Endothelial cell of umbilical vein (primary cell): ENCODE data around the gene SPACA4. TPM values are rescaled to one million over a fixed set of nuclear protein-coding genes. Genes with fewer than 3 reads are reported as not detected.

Experiments
- BruUV-seq: library from RNA; stranded (reverse); fragments of 400-500 nt; replicated peaks from 2 replicates; lab custom pipeline; 2021; lab: Mats Ljungman, UMichigan
- CTCF ChIA-PET: fragments of 300-600, 350-600 bp; sonication (Branson Sonifier 250); formaldehyde crosslinking; loops from one replicate; lab custom pipeline; 2021; ENCODE audit warnings: antibody characterized with exemption, inconsistent platforms; lab: Charles Lee
- POLR2A ChIA-PET: fragments of 300-600, 350-600 bp; sonication (Branson Sonifier 250); formaldehyde crosslinking; loops from one replicate; lab custom pipeline; 2021; ENCODE audit warnings: antibody characterized with exemption, inconsistent platforms; lab: Charles Lee
- DNase-seq: peaks from one replicate; pipeline ENCODE4 v3.0.0-alpha.2; 2011; ENCODE audit warnings: low read depth, low spot score
- FAIRE-seq: peaks from 2 replicates; lab custom pipeline; 2011; peaks lifted over from hg19 to GRCh38; lab: Jason Lieb, UNC
- H2AFZ ChIP-seq: 2 replicates; pipeline ENCODE4 v1.6.0; 2012; ENCODE audit warnings: low read depth, low read length, control low read depth, inconsistent platforms
- H3K27ac ChIP-seq: 2 replicates; pipeline ENCODE4 v1.5.1; 2011; ENCODE audit warnings: low read depth, mild to moderate bottlenecking, control low read depth, low read length, moderate library complexity; ENCODE audit not compliant: insufficient read depth
- H3K27me3 ChIP-seq, 2 experiments: 2 replicates each; pipeline versions ENCODE4 v1.6.0 to v1.6.1; 2011; ENCODE audit warnings: low read length in 2 of 2, mixed read lengths in 1 of 2; ENCODE audit not compliant: control insufficient read depth in 2 of 2, insufficient read depth in 2 of 2
- H3K36me3 ChIP-seq, 2 experiments: 2 replicates in 1 of 2; 3 replicates in 1 of 2; pipeline ENCODE4 v1.5.1; 2011; ENCODE audit warnings: low read length in 2 of 2, mild to moderate bottlenecking in 1 of 2, moderate library complexity in 1 of 2; ENCODE audit not compliant: control insufficient read depth in 2 of 2, insufficient read depth in 2 of 2; ENCODE audit errors: extremely low read depth in 1 of 2
- H3K4me1 ChIP-seq: 3 replicates; pipeline ENCODE4 v1.5.1; 2011; ENCODE audit warnings: mild to moderate bottlenecking, low read length; ENCODE audit not compliant: control insufficient read depth, insufficient read depth; ENCODE audit errors: extremely low read depth
- H3K4me2 ChIP-seq: 2 replicates; pipeline ENCODE4 v1.6.1; 2011; ENCODE audit warnings: low read length, control low read depth, mixed read lengths; ENCODE audit not compliant: insufficient read depth
- H3K4me3 ChIP-seq, 3 experiments: fragments of 200-600 bp in 1 of 3; sonication (generic), shearing (Covaris generic) in 1 of 3; replicated peaks in 1 of 3; 2 replicates each; pipeline ENCODE4 v1.5.1; 2011 to 2016; ENCODE audit warnings: control low read depth in 3 of 3, low read length in 3 of 3, mild to moderate bottlenecking in 2 of 3, inconsistent platforms in 1 of 3, low read depth in 1 of 3, moderate library complexity in 1 of 3; ENCODE audit not compliant: insufficient read depth in 1 of 3
- H3K79me2 ChIP-seq: 2 replicates; pipeline ENCODE4 v1.6.0; 2012; ENCODE audit warnings: low read length, inconsistent platforms; ENCODE audit not compliant: control insufficient read depth, insufficient read depth
- H3K9ac ChIP-seq: replicated peaks from 2 replicates; pipeline ENCODE3; 2011; ENCODE audit warnings: low read length, control low read depth; ENCODE audit not compliant: insufficient read depth; ENCODE audit errors: extremely low read depth
- H3K9me1 ChIP-seq: replicated peaks from 3 replicates; pipeline ENCODE4 v1.6.0; 2011; ENCODE audit warnings: mild to moderate bottlenecking, low read length; ENCODE audit not compliant: control insufficient read depth, insufficient read depth; ENCODE audit errors: extremely low read depth
- H3K9me3 ChIP-seq: replicated peaks from 2 replicates; pipeline ENCODE4 v1.5.1; 2012; ENCODE audit warnings: low read length, inconsistent platforms; ENCODE audit not compliant: control insufficient read depth, insufficient read depth
- H4K20me1 ChIP-seq: replicated peaks from 2 replicates; pipeline ENCODE3; 2011; ENCODE audit warnings: mild to moderate bottlenecking, low read length; ENCODE audit not compliant: control insufficient read depth, insufficient read depth; ENCODE audit errors: extremely low read depth
- CTCF ChIP-seq, 2 donors: IDR thresholded peaks; 1 replicate in 1 of 2; 2 replicates in 1 of 2; pipeline ENCODE4 v1.5.1; 2011; ENCODE audit warnings: low read length in 2 of 2, mild to moderate bottlenecking in 2 of 2, moderate library complexity in 2 of 2, control low read depth in 1 of 2, inconsistent platforms in 1 of 2, low read depth in 1 of 2; ENCODE audit not compliant: insufficient read depth in 1 of 2; ENCODE audit errors: extremely low read depth in 1 of 2
- EZH2 ChIP-seq: IDR thresholded peaks from 2 replicates; pipeline ENCODE4 v1.6.1; 2012; ENCODE audit warnings: borderline replicate concordance, low read depth, mild to moderate bottlenecking, moderate library complexity, low read length, inconsistent platforms; ENCODE audit not compliant: severe bottlenecking
- FOS ChIP-seq: IDR thresholded peaks from 2 replicates; pipeline ENCODE4 v1.6.1; 2011; ENCODE audit warnings: mild to moderate bottlenecking, low read length, moderate library complexity, borderline replicate concordance; ENCODE audit not compliant: insufficient read depth
- GATA2 ChIP-seq: IDR thresholded peaks from 2 replicates; pipeline ENCODE4 v1.7.0; 2011; ENCODE audit warnings: low read depth, mild to moderate bottlenecking, moderate library complexity, mixed read lengths, low read length; ENCODE audit not compliant: insufficient read length, insufficient read depth
- JUN ChIP-seq: IDR thresholded peaks from 2 replicates; pipeline ENCODE4 v1.6.1; 2011; ENCODE audit warnings: borderline replicate concordance, low read depth; ENCODE audit not compliant: insufficient read length, insufficient read depth
- MAX ChIP-seq: IDR thresholded peaks from 2 replicates; pipeline ENCODE4 v1.6.1; 2011; ENCODE audit not compliant: insufficient read depth, insufficient read length
- MYC ChIP-seq: IDR thresholded peaks from one replicate; pipeline ENCODE4 v1.6.1; 2011; ENCODE audit warnings: mild to moderate bottlenecking, low read depth, low read length
- POLR2A ChIP-seq: IDR thresholded peaks from 2 replicates; pipeline ENCODE4 v1.6.1; 2012; ENCODE audit warnings: low read depth, mild to moderate bottlenecking, control low read depth, low read length
- POLR2AphosphoS5 ChIP-seq: IDR thresholded peaks from 2 replicates; pipeline ENCODE4 v1.6.1; 2012; ENCODE audit warnings: low read depth, mild to moderate bottlenecking, control low read depth, low read length, moderate library complexity; ENCODE audit not compliant: insufficient read depth
- dilution Hi-C: fragments of 300-500 bp; cut with MboI; formaldehyde crosslinking; loops from one replicate; pipeline ENCODE4 v1.15.0; 2019; ENCODE audit warnings: low sequenced_read_pairs; ENCODE audit not compliant: extremely low pct_ligation_motif_present
- intact Hi-C: fragments of 100-400 bp; cut with micrococcal nuclease; formaldehyde crosslinking; loops from one replicate; pipeline ENCODE4 v1.10.0; 2022
- polyA plus RNA-seq, 4 experiments: library from polyadenylated mRNA; depleted of rRNA in 3 of 4; stranded (reverse) in 3 of 4; unstranded in 1 of 4; fragments of >200 nt; gene quantifications; 2 replicates each; pipeline versions ENCODE4 v1.2.1 to v1.2.3, GENCODE V29; 2011 to 2012; ENCODE audit warnings: missing spikeins in 1 of 4
- total RNA-seq: library from RNA; stranded (reverse); gene quantifications from 2 replicates; pipeline ENCODE4 v1.2.3, GENCODE V29; 2021

SPACA4 gene
- total and polyA plus RNA-seq, 2 donors (not counting 3 experiments of a cell fraction or from before 2014, with no cell fraction given), result not detected

- H3K4me1 ChIP-seq, result no peaks in the 10 kb centered on the region
- intact Hi-C loops, result no loop called here
- BruUV-seq, result no TSS peak
- H3K79me2 ChIP-seq, result no peaks in the 10 kb centered on the region
- TF ChIP-seq MYC, result no peak
- TF ChIP-seq CTCF (IDR thresholded peaks at IDR 0.05; ENCODE audit: extremely low read depth in 1 of 2, insufficient read depth in 1 of 2, low read depth in 1 of 2, low read length in 2 of 2), result no peak
- TF ChIP-seq FOS, result no peak
- no peak for TF ChIP-seq MAX
- TF ChIP-seq POLR2A, result no peak
- TF ChIP-seq POLR2AphosphoS5, result no peak
- no peak for TF ChIP-seq GATA2
- TF ChIP-seq JUN, result no peak
- no peak for TF ChIP-seq EZH2
- CTCF ChIA-PET, result interaction anchor here (0.9 to 3.4 kb wide), 5 partner anchors 8 to 54 kb away, joined by 3 to 13 read pairs (median 3); no protein-coding TSS in a partner anchor
- POLR2A ChIA-PET, result no interaction called here
- no peaks in the 10 kb centered on the region for H3K36me3 ChIP-seq
- no peak for DNase-seq
- H3K9me3 ChIP-seq, result no peaks in the 10 kb centered on the region
- H3K27ac ChIP-seq, result no peak overlapping the region
- no peak overlapping the region for H3K9ac ChIP-seq
- H3K4me3 ChIP-seq, result no peak overlapping the region
- H2AFZ ChIP-seq, result no peak overlapping the region
- no peak overlapping the region for H3K4me2 ChIP-seq
- dilution Hi-C loops, result no loop called here
- no peaks in the 10 kb centered on the region for H4K20me1 ChIP-seq
- H3K27me3 ChIP-seq, result no peaks in the 10 kb centered on the region
- H3K9me1 ChIP-seq, result no peaks in the 10 kb centered on the region
- FAIRE-seq, result no peak
These were observed 46.4 kb upstream of the SPACA4 start for GRCh38 chr19:48560095-48560530.
